OCI-LY1 (cell line): ENCODE measurements around the gene RLN3.
A peak's percentile ranks its signal among the peaks of the same experiment; 100 is the strongest.

Experiments
- CTCF ChIP-seq: fragments of 200-600 bp; sonication (generic), shearing (Covaris generic); IDR thresholded peaks from 2 replicates; pipeline ENCODE4 v1.5.1; 2017; ENCODE audit warnings: mild to moderate bottlenecking, antibody characterized with exemption, low read length, moderate library complexity, mixed read lengths
- EZH2 ChIP-seq: fragments of 200-600 bp; sonication (generic), shearing (Covaris generic); IDR thresholded peaks from 2 replicates; pipeline ENCODE4 v1.8.0; 2017; ENCODE audit warnings: borderline replicate concordance, mixed run types, mild to moderate bottlenecking, antibody characterized with exemption, low read length, moderate library complexity, mixed read lengths

GRCh38 chr19:14048443-14049153 is 20.6 kb downstream of the RLN3 start:
- TF ChIP-seq CTCF (peak; percentile 87), EZH2 (no peak)
